Gastroesophageal sphincter (tissue), 3 donors: ENCODE results near the gene LTBP1.

Experiments used
- POLR2AphosphoS5 ChIP-seq: sonication (generic); formaldehyde crosslinking; IDR thresholded peaks from one replicate; pipeline ENCODE4 v1.6.1; 2017; ENCODE audit warnings: antibody characterized with exemption
- TF ChIP-seq, protein P1 (sequence below), 4 experiments: fragments of 200-600 bp in 2 of 4; fragments of 450-650 bp in 2 of 4; sonication (generic) in 1 of 4; IDR thresholded peaks; one replicate each; pipeline ENCODE4 v1.5.1; 2017 to 2019; ENCODE audit warnings: antibody characterized with exemption in 4 of 4, mild to moderate bottlenecking in 2 of 4, moderate library complexity in 2 of 4

DNA sequence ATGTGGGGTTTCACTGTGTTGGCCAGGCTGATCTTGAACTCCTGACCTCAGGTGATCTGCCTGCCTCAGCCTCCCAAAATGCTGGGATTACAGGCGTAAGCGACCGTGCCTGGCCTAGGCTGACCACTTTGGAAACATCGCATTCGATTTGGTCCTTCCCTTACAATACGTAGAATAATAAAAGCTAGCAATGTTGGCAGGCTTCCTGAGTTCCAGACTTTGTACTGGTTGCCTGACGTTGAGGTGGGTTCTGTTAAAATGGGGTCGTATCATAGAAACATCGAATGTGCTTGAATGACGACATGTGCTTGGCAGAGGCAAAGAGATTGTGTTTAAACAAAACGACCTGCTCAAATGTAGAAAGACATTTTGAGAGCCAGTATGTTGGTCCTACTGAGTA lies 56.1 kb downstream of the LTBP1 start:
- TF ChIP-seq, protein P1, sequence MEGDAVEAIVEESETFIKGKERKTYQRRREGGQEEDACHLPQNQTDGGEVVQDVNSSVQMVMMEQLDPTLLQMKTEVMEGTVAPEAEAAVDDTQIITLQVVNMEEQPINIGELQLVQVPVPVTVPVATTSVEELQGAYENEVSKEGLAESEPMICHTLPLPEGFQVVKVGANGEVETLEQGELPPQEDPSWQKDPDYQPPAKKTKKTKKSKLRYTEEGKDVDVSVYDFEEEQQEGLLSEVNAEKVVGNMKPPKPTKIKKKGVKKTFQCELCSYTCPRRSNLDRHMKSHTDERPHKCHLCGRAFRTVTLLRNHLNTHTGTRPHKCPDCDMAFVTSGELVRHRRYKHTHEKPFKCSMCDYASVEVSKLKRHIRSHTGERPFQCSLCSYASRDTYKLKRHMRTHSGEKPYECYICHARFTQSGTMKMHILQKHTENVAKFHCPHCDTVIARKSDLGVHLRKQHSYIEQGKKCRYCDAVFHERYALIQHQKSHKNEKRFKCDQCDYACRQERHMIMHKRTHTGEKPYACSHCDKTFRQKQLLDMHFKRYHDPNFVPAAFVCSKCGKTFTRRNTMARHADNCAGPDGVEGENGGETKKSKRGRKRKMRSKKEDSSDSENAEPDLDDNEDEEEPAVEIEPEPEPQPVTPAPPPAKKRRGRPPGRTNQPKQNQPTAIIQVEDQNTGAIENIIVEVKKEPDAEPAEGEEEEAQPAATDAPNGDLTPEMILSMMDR (IDR thresholded peaks at IDR 0.05): no peak
- no peak for TF ChIP-seq POLR2AphosphoS5
